Breast epithelium (tissue), 4 donors: ENCODE data around the gene FIP1L1. TPM values are rescaled to one million over a fixed set of nuclear protein-coding genes. Genes with fewer than 3 reads are reported as not detected.
"Not testable (repeated sequence)": the region's sequence is repeated elsewhere in the genome, so short reads cannot be mapped to it uniquely, and the experiment has no call there.

Experiments used
- DNase-seq, 2 donors: peaks; one replicate each; pipeline ENCODE4 v3.0.0-alpha.2; 2019; ENCODE audit warnings: low spot score in 2 of 2
- H3K27ac ChIP-seq, 2 donors: fragments of 200-600 bp; sonication (generic) in 1 of 2; one replicate each; pipeline ENCODE4 v1.5.1; 2016 to 2019; ENCODE audit warnings: mild to moderate bottlenecking in 1 of 2
- H3K27me3 ChIP-seq, 2 donors: fragments of 200-600 bp; sonication (generic) in 1 of 2; one replicate each; pipeline versions ENCODE4 v1.5.1 to v1.6.0; 2017 to 2019; ENCODE audit warnings: control low read depth in 1 of 2, mild to moderate bottlenecking in 1 of 2
- H3K36me3 ChIP-seq: fragments of 200-600 bp; one replicate; pipeline ENCODE4 v1.5.1; 2019
- H3K4me1 ChIP-seq, 2 donors: fragments of 200-600 bp; sonication (generic); one replicate each; pipeline ENCODE4 v1.5.1; 2016 to 2019; ENCODE audit warnings: control low read depth in 1 of 2
- H3K4me3 ChIP-seq, 3 donors: fragments of 200-600 bp; sonication (generic); 1 replicate in 2 of 3; 2 replicates in 1 of 3; pipeline ENCODE4 v1.5.1; 2016 to 2019; ENCODE audit warnings: mild to moderate bottlenecking in 3 of 3, moderate library complexity in 2 of 3
- H3K9me3 ChIP-seq, 2 donors: fragments of 200-600 bp; sonication (generic) in 1 of 2; one replicate each; pipeline ENCODE4 v1.5.1; 2016 to 2019; ENCODE audit warnings: control low read depth in 1 of 2
- CTCF ChIP-seq, 3 donors: fragments of 450-650 bp; IDR thresholded peaks; one replicate each; pipeline ENCODE4 v1.5.1; 2016 to 2017; ENCODE audit warnings: antibody characterized with exemption in 3 of 3, mild to moderate bottlenecking in 3 of 3, moderate library complexity in 3 of 3
- POLR2A ChIP-seq: fragments of 450-650 bp; IDR thresholded peaks from one replicate; pipeline ENCODE4 v1.6.1; 2016; ENCODE audit warnings: antibody characterized with exemption, mild to moderate bottlenecking, moderate library complexity
- POLR2AphosphoS5 ChIP-seq, 3 donors: sonication (generic); formaldehyde crosslinking; IDR thresholded peaks; one replicate each; pipeline ENCODE4 v1.6.1; 2017; ENCODE audit warnings: antibody characterized with exemption in 3 of 3
- intact Hi-C: fragments of 100-400 bp; cut with DNase I; formaldehyde crosslinking; loops from one replicate; pipeline ENCODE4 v1.15.1; 2023; ENCODE audit warnings: low total_unique reads
- total RNA-seq, 3 donors: library from RNA; depleted of rRNA; stranded (reverse); fragments of >200 nt; gene quantifications; one replicate each; pipeline ENCODE4 v1.1.0, GENCODE V29; 2016

The FIP1L1 gene
- total RNA-seq, 3 donors from 2014 or later, result 43.7 to 67.5 (median 52.4) TPM

- Histone ChIP-seq H3K27ac (no peak overlapping the region), H3K4me1 (no peaks in the 10 kb centered on the region), H3K36me3 (peaks cover 16% of the 10 kb centered on the region), H3K27me3 (no peaks in the 10 kb centered on the region), H3K9me3 (peaks cover 0 to under 1% of the 10 kb centered on the region in 2 donors), H3K4me3 (no peak overlapping the region)
- intact Hi-C loops, result no loop called here
- TF ChIP-seq POLR2AphosphoS5 (IDR thresholded peaks at IDR 0.05) (no peak), POLR2A (no peak), CTCF (IDR thresholded peaks at IDR 0.05) (no peak)
- DNase-seq, result no peak
These were observed 83.8 kb downstream of the FIP1L1 start for GRCh38 chr4:53461244-53461643.

GRCh38 chr4:53463340-53463739 is 85.9 kb downstream of the FIP1L1 start:
- DNase-seq, result no peak
- no peak for TF ChIP-seq CTCF (IDR thresholded peaks at IDR 0.05)
- TF ChIP-seq POLR2A, result no peak
- TF ChIP-seq POLR2AphosphoS5 (IDR thresholded peaks at IDR 0.05), result no peak
- H3K4me1 ChIP-seq, result no peaks in the 10 kb centered on the region
- peaks cover 16% of the 10 kb centered on the region for H3K36me3 ChIP-seq
- H3K27me3 ChIP-seq, result no peaks in the 10 kb centered on the region
- H3K27ac ChIP-seq, result no peak overlapping the region
- no peak overlapping the region for H3K4me3 ChIP-seq
- peaks cover 0 to 5% of the 10 kb centered on the region in 2 donors for H3K9me3 ChIP-seq
- intact Hi-C loops, result no loop called here

GRCh38 chr4:53465281-53465680 is 87.8 kb downstream of the FIP1L1 start:
- peaks cover 15% of the 10 kb centered on the region for H3K36me3 ChIP-seq
- H3K27me3 ChIP-seq, result no peaks in the 10 kb centered on the region
- no peaks in the 10 kb centered on the region for H3K4me1 ChIP-seq
- no peak for DNase-seq
- no peak overlapping the region for H3K27ac ChIP-seq
- H3K9me3 ChIP-seq, result peaks cover 0 to 5% of the 10 kb centered on the region in 2 donors
- no peak overlapping the region for H3K4me3 ChIP-seq
- no peak for TF ChIP-seq POLR2A
- no peak for TF ChIP-seq CTCF (IDR thresholded peaks at IDR 0.05)
- no peak for TF ChIP-seq POLR2AphosphoS5 (IDR thresholded peaks at IDR 0.05)
- intact Hi-C loops, result no loop called here

- Histone ChIP-seq H3K9me3 (peaks cover 0 to 5% of the 10 kb centered on the region in 2 donors), H3K27ac (no peak overlapping the region), H3K27me3 (no peaks in the 10 kb centered on the region), H3K36me3 (peaks cover 9% of the 10 kb centered on the region), H3K4me1 (no peaks in the 10 kb centered on the region), H3K4me3 (no peak overlapping the region)
- intact Hi-C loops, result no loop called here
- DNase-seq, result no peak
- TF ChIP-seq POLR2A (no peak), POLR2AphosphoS5 (IDR thresholded peaks at IDR 0.05) (no peak), CTCF (IDR thresholded peaks at IDR 0.05) (no peak)
These were observed 88.5 kb downstream of the FIP1L1 start for GRCh38 chr4:53465891-53466290.

GRCh38 chr4:53466576-53466975 is 89.1 kb downstream of the FIP1L1 start:
- H3K4me1 ChIP-seq, H3K9me3 ChIP-seq, H3K36me3 ChIP-seq, H3K27me3 ChIP-seq, intact Hi-C loops, H3K27ac ChIP-seq, DNase-seq, H3K4me3 ChIP-seq: not testable (repeated sequence)
